ENCODE measurements around the gene LATS1. TPM values are rescaled to one million over a fixed set of nuclear protein-coding genes. Genes with fewer than 3 reads are reported as not detected.

The LATS1 gene
- total RNA-seq, 2 donors from 2014 or later: 12.7 to 15.5 TPM

DNA sequence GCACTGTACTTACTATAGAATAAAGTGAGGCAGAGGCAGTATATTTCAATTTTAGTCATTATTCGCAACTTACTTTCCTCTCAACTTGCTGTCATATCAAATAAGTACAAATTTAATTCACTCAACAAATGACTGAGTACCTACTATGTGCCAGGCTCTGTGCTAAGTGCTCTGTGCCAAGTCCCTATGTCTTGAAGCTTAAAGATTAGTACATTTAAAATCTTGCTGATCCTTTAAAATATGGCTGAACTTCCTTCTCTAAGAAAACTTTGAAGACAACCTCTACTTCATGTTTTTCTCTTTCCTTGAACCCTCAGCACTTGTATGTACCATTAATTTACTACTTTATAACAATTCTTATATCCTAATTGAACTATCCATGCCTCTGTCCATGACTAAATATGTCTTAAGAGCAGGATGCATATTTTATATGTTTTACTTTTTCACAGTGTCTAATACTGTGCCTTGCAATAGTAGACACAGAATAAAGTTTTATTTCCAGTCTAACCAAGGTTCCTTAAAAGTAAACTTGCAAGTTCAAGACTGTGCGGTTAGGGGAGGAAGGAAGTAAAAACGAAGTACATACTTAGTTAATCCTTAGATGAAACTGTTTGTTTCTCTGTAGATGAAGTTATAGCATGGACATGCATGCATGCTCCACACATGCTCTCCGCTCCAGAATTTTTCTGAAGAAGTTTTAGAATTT lies 10.0 kb upstream of the LATS1 start:
- Histone ChIP-seq H3K4me3 (no peak overlapping the region), H3K9me3 (no peaks in the 10 kb centered on the region), H3K4me1 (peaks cover 5% of the 10 kb centered on the region), H3K27ac (peak overlapping the region in 1 of 4 donors; percentile 57), H3K27me3 (no peaks in the 10 kb centered on the region), H3K36me3 (replicated peaks in 1 of 2; ENCODE audit: insufficient read depth in 1 of 2, low read depth in 2 of 2) (peaks cover 0 to 30% of the 10 kb centered on the region in 2 donors)
- 84 to 86% methylated on average over 4 of the region's 4 CpGs for WGBS, 2 donors
- ATAC-seq (no peak), DNase-seq (no peak)
- no peak for TF ChIP-seq CTCF (IDR thresholded peaks at IDR 0.05)
- intact Hi-C loops (cut with DNase I): loop anchor here (10.0 kb wide), 1 partner anchor 197 kb away; the partner anchor contains the start of gene RAET1G

DNA sequence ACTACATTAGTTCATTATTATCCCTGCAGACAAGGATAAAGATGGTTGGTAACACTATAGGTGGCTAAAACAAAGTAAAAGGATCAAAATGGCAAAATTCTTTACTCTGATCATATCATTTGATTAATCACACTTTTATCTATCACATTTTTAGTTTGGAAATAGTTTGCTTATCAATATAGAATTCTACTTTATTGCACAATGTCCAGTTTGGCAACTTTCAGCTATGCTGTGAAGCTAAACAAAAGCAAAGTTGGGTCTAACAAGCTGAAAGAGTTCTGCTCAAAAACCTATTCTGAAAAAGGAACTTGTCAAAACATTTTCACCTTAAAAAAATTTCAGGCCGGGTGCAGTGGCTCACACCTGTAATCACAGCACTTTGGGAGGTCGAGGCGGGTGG lies 7.9 kb upstream of the LATS1 start:
- H3K36me3 ChIP-seq (replicated peaks in 1 of 2; ENCODE audit: insufficient read depth in 1 of 2, low read depth in 2 of 2): peaks cover 0 to 20% of the 10 kb centered on the region in 2 donors
- DNase-seq (no peak), ATAC-seq (no peak)
- peaks cover 5% of the 10 kb centered on the region for H3K4me1 ChIP-seq
- no peaks in the 10 kb centered on the region for H3K9me3 ChIP-seq
- no peak overlapping the region for H3K27ac ChIP-seq
- no peak overlapping the region for H3K4me3 ChIP-seq
- intact Hi-C loops (cut with DNase I): loop anchor here (10.0 kb wide), 1 partner anchor 199 kb away; the partner anchor contains the start of gene RAET1G
- no peak for TF ChIP-seq CTCF (IDR thresholded peaks at IDR 0.05)
- no peak for TF ChIP-seq POLR2A (IDR thresholded peaks at IDR 0.05)
- 80 to 81% methylated on average over 3 of the region's 3 CpGs for whole genome bisulfite sequencing, 2 donors
- no peaks in the 10 kb centered on the region for H3K27me3 ChIP-seq

DNA sequence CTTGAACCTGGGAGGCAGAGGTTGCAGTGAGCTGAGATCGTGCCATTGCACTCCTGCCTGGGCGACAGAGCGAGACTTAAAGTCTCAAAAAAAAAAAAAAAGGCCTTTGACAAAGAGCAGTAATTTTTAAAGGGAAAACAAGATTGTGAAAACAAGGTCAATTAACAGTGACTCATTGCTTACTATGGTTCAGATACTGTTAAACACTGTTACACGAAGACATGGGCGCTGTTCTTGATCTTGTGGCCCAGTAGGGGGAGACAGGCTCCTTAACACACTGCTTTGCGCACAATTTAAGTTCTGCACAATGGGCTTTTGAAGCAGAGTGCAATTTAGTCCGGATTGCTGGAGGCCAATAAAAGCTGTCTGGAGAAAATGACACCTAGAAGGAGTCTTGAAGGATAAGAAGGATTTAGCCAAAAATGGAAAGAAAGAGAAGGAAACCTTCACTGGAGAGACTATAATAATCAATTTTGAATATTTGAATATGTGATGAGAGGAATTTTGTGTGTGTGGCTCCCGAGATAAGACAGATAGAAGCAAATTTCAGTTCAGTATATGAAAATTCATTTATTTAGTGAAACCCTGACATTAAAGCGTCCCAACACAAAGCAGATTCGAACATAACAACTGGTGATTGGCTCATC lies 6.0 kb upstream of the LATS1 start:
- DNase-seq (peak; percentile 51 to 78 (median 70)), ATAC-seq (peak; percentile 95)
- H3K27me3 ChIP-seq: no peaks in the 10 kb centered on the region
- H3K4me3 ChIP-seq: no peak overlapping the region
- 35 to 45% methylated on average over 10 of the region's 10 CpGs for WGBS, 2 donors
- TF ChIP-seq CTCF (IDR thresholded peaks at IDR 0.05) (peak; percentile 45 to 84 (median 73)), POLR2A (IDR thresholded peaks at IDR 0.05) (no peak)
- H3K9me3 ChIP-seq: no peaks in the 10 kb centered on the region
- H3K27ac ChIP-seq: peak overlapping the region in 2 of 4 donors; percentile 19 to 52
- intact Hi-C loops (cut with DNase I): loop anchor here (10.0 kb wide), 1 partner anchor 201 kb away; the partner anchor contains the start of gene RAET1G
- peaks cover 5% of the 10 kb centered on the region for H3K4me1 ChIP-seq
- H3K36me3 ChIP-seq (replicated peaks in 1 of 2; ENCODE audit: insufficient read depth in 1 of 2, low read depth in 2 of 2): peaks cover 0 to 10% of the 10 kb centered on the region in 2 donors

GRCh38 chr6:149723262-149723661 lies 5.4 kb upstream of the LATS1 start:
- 91 to 92% methylated on average over 4 of the region's 4 CpGs for WGBS, 2 donors
- Histone ChIP-seq H3K4me1 (peaks cover 10% of the 10 kb centered on the region), H3K4me3 (no peak overlapping the region), H3K9me3 (no peaks in the 10 kb centered on the region), H3K36me3 (replicated peaks in 1 of 2; ENCODE audit: insufficient read depth in 1 of 2, low read depth in 2 of 2) (peaks cover 0 to 6% of the 10 kb centered on the region in 2 donors), H3K27me3 (no peaks in the 10 kb centered on the region), H3K27ac (peak overlapping the region in 2 of 4 donors; percentile 19 to 52)
- ATAC-seq (no peak), DNase-seq (no peak)
- intact Hi-C loops (cut with DNase I): loop anchor here (10.0 kb wide), 1 partner anchor 202 kb away; the partner anchor contains the start of gene RAET1G
- TF ChIP-seq CTCF (IDR thresholded peaks at IDR 0.05): no peak
- TF ChIP-seq POLR2A (IDR thresholded peaks at IDR 0.05): no peak

Measured in body of pancreas (tissue), 4 donors.